GM12892 (cell line): ENCODE data around the gene AKT3.

Source experiments
- DNase-seq: peaks from one replicate; pipeline ENCODE4 v3.0.0; 2011; ENCODE audit not compliant: insufficient read length
- FAIRE-seq: peaks from 2 replicates; lab custom pipeline; 2011; peaks lifted over from hg19 to GRCh38; lab: Jason Lieb, UNC
- POLR2A ChIP-seq: IDR thresholded peaks from 2 replicates; pipeline ENCODE4 v1.6.1; 2011; ENCODE audit warnings: low read depth, low read length, control low read depth
- POLR2AphosphoS5 ChIP-seq: IDR thresholded peaks from 2 replicates; pipeline ENCODE4 v1.6.1; 2011; ENCODE audit warnings: low read depth, low read length, control low read depth
- TAF1 ChIP-seq: IDR thresholded peaks from 2 replicates; pipeline ENCODE4 v1.6.1; 2011; ENCODE audit warnings: low read depth, mild to moderate bottlenecking, control low read depth, low read length, borderline replicate concordance

Gene AKT3

DNA sequence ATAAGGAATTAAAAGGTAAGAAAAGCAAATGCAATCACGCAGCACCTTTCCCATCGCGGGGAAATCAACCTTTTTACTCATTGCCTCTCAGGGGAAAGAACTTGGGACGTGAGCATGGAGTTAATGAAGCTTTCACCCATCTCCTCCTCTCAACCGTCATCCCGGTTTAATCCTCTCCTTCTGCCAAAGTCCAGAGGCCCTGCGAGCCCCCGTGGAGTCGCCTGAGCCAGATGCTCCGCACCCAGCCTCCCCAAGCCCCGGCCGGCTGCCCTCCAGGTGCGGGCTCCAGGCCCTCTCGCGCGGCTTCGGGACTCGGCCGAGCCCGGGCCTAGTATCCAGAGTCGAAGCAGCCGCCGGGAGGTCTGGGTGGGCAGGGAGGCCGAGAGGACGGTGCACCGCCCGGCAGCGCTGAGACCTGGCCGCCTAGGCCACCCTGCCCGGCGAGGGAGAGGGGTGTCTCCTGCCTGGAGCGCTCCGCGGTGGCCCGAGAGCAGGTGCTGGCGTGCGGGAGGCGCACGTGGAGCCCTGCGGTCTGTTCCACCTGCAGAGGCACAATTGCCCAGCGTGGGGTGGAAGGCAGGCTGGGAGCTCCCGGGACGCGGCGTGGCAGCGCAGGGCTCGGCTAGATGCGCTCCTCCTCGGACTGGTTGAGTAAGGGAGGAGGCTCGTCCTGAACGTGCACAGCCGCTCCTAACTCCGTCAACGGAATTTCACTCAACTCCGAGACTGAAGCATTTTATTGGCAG lies 375.7 kb downstream of the AKT3 start:
- FAIRE-seq (no peak), DNase-seq (no peak)
- TF ChIP-seq TAF1 (no peak), POLR2A (no peak), POLR2AphosphoS5 (no peak)

- DNase-seq (no peak), FAIRE-seq (no peak)
- TF ChIP-seq TAF1, result no peak
- TF ChIP-seq POLR2A, result no peak
- TF ChIP-seq POLR2AphosphoS5, result no peak
Observed at GRCh38 chr1:243473227-243474135, 376.6 kb downstream of the AKT3 start.

- TF ChIP-seq POLR2AphosphoS5, result no peak
- TF ChIP-seq TAF1, result no peak
- TF ChIP-seq POLR2A, result no peak
- FAIRE-seq (no peak), DNase-seq (no peak)
Observed at GRCh38 chr1:243471754-243472745, 378.0 kb downstream of the AKT3 start.

DNA sequence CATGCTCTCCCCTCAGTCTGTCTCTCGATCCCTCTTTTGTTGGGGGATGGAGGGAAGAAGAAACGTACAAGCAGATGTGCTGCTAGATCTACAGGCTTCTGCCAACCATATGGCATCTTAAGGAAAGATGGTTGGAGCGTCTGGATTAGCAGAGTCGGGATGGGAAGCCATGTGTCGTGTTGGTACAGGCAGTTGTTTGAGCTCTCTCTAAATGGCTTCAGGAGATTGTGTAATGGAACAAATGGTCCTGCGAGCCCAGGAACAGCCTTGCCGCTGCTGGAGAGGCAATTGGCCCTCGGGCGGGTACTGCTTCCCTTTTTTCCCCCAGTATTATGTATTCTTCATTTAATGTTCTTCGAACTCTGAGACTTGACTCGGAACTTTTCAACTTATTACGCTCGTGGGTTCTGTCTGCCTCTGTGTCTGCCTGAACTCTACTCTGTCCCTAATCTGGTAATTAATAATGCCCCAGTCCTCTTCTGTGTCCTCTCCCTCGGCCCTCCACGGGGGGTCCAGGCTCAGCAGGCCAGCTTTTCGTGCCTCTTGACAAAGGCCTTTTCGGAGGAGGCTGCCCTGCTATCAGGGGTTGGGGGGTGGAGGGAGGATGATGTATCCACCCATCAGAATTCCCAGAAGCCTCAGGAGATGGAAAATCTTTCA lies 378.9 kb downstream of the AKT3 start:
- no peak for DNase-seq
- TF ChIP-seq POLR2AphosphoS5 (no peak), TAF1 (no peak), POLR2A (no peak)
- no peak for FAIRE-seq

DNA sequence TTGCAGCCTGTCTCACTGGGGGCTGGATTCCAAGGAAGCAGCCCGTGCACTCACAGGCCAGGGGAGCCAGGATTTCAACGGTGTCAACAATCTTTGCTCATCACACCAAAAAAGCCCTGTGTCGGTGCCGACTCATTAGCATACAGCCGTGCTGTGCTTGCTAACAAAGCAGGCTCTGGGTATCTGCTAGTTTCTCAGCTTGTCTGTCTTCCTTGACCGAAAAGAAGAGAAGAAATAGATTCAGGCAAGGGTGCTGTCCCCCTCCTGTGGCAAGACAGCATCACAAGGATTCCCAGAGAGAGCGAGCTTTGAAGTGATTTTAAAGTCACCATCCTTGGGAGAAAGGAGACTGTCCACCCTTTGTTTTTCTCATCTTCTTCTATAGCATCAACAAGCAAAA lies 379.5 kb downstream of the AKT3 start:
- FAIRE-seq (no peak), DNase-seq (no peak)
- no peak for TF ChIP-seq POLR2AphosphoS5
- no peak for TF ChIP-seq POLR2A
- TF ChIP-seq TAF1, result no peak

GRCh38 chr1:243469497-243469896 lies 380.5 kb downstream of the AKT3 start:
- TF ChIP-seq POLR2AphosphoS5 (no peak), TAF1 (no peak), POLR2A (no peak)
- DNase-seq (no peak), FAIRE-seq (no peak)

GRCh38 chr1:243465738-243466137 lies 384.3 kb downstream of the AKT3 start:
- no peak for DNase-seq

DNA sequence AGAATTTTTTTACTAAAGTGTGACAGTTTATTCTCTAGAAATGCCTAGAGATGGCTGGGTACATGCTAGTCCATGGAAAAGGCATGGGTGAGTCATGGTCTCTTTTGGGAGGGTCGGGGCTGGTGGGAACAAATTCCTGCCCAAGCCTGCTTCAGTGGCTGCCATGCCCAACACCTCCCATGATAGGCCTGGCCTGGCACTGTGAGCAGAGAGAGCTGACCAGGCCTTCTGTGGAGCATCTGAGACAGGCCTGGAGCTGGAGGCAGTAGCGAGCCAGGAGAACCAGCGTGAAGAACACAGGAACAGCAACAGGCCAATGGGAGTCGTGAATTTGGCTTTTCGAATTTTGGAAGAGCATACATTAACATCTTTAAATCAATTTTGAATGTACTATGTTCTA lies 385.0 kb downstream of the AKT3 start:
- FAIRE-seq, result no peak
- TF ChIP-seq POLR2AphosphoS5, result no peak
- TF ChIP-seq TAF1, result no peak
- no peak for TF ChIP-seq POLR2A

More at GRCh38 chr1:243465738-243466137, 384.3 kb downstream of the AKT3 start:
- TF ChIP-seq POLR2AphosphoS5 (no peak), POLR2A (no peak), TAF1 (no peak)
- FAIRE-seq, result no peak

GRCh38 chr1:243462929-243463697 lies 386.9 kb downstream of the AKT3 start:
- TF ChIP-seq POLR2AphosphoS5 (no peak), POLR2A (no peak), TAF1 (no peak)
- no peak for DNase-seq
- FAIRE-seq, result no peak

More for the DNA sequence above, 385.0 kb downstream of the AKT3 start:
- no peak for DNase-seq

DNA sequence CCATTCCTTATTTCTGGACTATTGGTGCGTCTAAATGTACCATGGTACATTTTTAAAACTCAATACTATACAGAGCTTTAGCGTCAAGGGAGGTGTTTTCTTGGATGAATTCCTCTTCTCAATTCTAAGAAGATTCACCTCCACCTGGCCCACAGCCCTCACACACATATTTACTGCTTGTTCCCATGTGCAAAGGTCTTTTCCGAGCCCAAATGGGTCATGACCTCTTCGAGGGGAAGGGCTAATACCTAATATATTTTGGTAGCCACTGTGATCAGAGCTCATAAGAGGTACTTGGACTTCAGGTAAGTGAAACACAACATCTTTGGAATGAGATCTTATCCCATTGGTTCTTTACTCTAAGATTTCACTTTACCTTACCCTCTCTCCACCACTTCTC lies 388.3 kb downstream of the AKT3 start:
- DNase-seq (no peak), FAIRE-seq (no peak)
- TF ChIP-seq POLR2A (no peak), TAF1 (no peak), POLR2AphosphoS5 (no peak)

GRCh38 chr1:243459059-243459458 lies 391.0 kb downstream of the AKT3 start:
- TF ChIP-seq POLR2A (no peak), POLR2AphosphoS5 (no peak), TAF1 (no peak)
- FAIRE-seq (no peak), DNase-seq (no peak)
